HL-60 (cell line): Measurements from ENCODE around the gene CDRT4.

ENCODE experiments used
- GABPA ChIP-seq: IDR thresholded peaks from 2 replicates; pipeline ENCODE4 v1.6.1; 2012; ENCODE audit warnings: low read depth
- POLR2AphosphoS5 ChIP-seq: IDR thresholded peaks from 2 replicates; pipeline ENCODE4 v1.6.1; 2012; ENCODE audit warnings: low read depth
- TF ChIP-seq, protein P1 (sequence below): IDR thresholded peaks from one replicate; pipeline ENCODE4 v1.5.1; 2011; ENCODE audit warnings: low read length, control low read depth, inconsistent platforms; ENCODE audit not compliant: insufficient read depth

DNA sequence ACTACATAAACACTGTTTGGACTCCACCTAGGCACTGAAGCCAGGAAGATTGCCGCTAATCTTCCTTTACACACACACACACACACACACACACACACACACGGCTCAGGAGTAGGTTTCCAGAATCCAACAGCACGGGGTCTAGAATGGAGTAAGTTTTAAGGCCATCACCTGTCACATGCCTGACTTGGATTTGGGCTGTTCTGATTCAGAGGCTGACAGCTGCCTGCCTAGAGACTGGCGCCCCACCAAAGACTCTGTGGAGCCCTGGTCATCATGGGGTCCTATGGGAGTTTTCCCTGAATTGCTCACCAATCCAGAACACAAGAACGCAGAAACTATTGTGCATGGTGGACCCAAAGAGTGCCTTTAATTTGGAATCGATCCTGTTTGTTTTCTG is 10.9 kb downstream of the CDRT4 start:
- TF ChIP-seq, protein P1, sequence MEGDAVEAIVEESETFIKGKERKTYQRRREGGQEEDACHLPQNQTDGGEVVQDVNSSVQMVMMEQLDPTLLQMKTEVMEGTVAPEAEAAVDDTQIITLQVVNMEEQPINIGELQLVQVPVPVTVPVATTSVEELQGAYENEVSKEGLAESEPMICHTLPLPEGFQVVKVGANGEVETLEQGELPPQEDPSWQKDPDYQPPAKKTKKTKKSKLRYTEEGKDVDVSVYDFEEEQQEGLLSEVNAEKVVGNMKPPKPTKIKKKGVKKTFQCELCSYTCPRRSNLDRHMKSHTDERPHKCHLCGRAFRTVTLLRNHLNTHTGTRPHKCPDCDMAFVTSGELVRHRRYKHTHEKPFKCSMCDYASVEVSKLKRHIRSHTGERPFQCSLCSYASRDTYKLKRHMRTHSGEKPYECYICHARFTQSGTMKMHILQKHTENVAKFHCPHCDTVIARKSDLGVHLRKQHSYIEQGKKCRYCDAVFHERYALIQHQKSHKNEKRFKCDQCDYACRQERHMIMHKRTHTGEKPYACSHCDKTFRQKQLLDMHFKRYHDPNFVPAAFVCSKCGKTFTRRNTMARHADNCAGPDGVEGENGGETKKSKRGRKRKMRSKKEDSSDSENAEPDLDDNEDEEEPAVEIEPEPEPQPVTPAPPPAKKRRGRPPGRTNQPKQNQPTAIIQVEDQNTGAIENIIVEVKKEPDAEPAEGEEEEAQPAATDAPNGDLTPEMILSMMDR: no peak
- no peak for TF ChIP-seq GABPA
- no peak for TF ChIP-seq POLR2AphosphoS5
